Cardiac muscle cell (in vitro differentiated cells and primary cell): Measurements from ENCODE around the gene ZNF292. TPM values are rescaled to one million over a fixed set of nuclear protein-coding genes. Genes with fewer than 3 reads are reported as not detected.

Experiments
- DNase-seq, 2 donors: peaks; one replicate each; pipeline versions ENCODE4 v3.0.0 to v3.0.0-alpha.2; 2010 to 2017; ENCODE audit warnings: low read depth in 1 of 2, low spot score in 1 of 2
- H3K27ac ChIP-seq: fragments of 200-600 bp; sonication (generic); 2 replicates; pipeline ENCODE4 v1.5.1; 2016
- H3K27me3 ChIP-seq: fragments of 200-600 bp; sonication (generic); 2 replicates; pipeline ENCODE4 v1.6.0; 2016; ENCODE audit warnings: control low read depth
- H3K36me3 ChIP-seq: fragments of 200-600 bp; sonication (generic); 2 replicates; pipeline ENCODE4 v1.5.1; 2016; ENCODE audit warnings: control low read depth
- H3K4me1 ChIP-seq: fragments of 200-600 bp; sonication (generic); 2 replicates; pipeline ENCODE4 v1.8.1; 2017; ENCODE audit warnings: low read depth, mild to moderate bottlenecking, mixed run types
- H3K4me3 ChIP-seq: fragments of 200-600 bp; sonication (generic); 2 replicates; pipeline ENCODE4 v1.5.1; 2016; ENCODE audit warnings: mild to moderate bottlenecking
- H3K9me3 ChIP-seq: fragments of 200-600 bp; sonication (generic); 2 replicates; pipeline ENCODE4 v1.5.1; 2017; ENCODE audit warnings: low read depth, mild to moderate bottlenecking, control low read depth
- polyA plus RNA-seq: library from polyadenylated mRNA; unstranded; fragments of >200 nt; fragmentation: Nextera tagmentation; extraction: Ambion mirVana; gene quantifications from 2 replicates; pipeline ENCODE4 v1.2.1, GENCODE V29; 2016
- total RNA-seq: library from RNA; depleted of rRNA; stranded (reverse); fragments of >200 nt; gene quantifications from 2 replicates; pipeline ENCODE4 v1.2.3, GENCODE V29; 2016
- TF ChIP-seq, protein P1 (sequence below): IDR thresholded peaks from 2 replicates; pipeline ENCODE4 v1.5.1; 2012; ENCODE audit warnings: low read depth, mild to moderate bottlenecking, low read length

The ZNF292 gene
- total RNA-seq (43.3 and 48.7 TPM in 2 replicates), polyA plus RNA-seq (50.4 and 60.1 TPM in 2 replicates)

DNA sequence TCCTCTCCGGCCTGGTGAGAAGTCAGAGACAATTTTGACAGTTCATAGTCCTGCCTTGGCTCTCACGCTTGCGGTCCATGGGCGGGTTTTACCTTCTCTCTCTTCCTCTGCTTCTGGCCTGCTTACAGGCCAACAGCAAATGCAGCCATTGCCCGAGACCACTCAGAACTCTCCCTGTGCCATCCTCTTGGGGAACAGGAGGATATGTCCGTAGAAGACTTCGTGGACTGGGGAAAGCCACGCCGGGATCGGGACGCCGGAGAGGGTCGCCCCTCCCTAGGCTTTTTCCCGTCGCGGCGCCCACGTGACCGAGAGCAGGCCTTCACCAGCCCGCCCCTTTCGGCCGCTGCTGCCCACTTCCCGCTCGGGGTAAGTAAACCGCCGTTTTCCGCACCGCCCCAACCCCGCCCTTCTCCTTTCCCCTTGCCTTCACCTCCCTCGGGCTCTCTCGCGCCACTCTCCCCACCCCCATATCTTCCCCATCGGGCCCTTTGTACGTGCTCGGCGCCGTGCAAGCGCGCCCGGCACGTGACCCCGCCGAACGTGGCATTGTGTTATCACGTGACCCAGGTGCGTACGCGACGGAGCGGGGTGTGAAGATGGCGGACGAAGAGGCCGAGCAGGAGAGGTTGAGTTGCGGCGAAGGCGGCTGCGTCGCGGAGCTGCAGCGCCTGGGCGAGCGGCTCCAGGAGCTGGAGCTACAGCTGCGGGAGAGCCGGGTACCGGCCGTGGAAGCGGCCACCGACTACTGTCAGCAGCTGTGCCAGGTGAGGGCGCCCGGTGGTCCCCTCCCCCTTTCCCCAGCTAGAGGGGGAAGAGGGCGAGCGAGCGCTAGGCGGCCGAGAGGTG is at the start of gene ZNF292:
TSS of gene ZNF292 (plus strand) at position 573 of the 849 bp plus-strand sequence. CDS start at position 600, 27 bp downstream.
- TF ChIP-seq, protein P1, sequence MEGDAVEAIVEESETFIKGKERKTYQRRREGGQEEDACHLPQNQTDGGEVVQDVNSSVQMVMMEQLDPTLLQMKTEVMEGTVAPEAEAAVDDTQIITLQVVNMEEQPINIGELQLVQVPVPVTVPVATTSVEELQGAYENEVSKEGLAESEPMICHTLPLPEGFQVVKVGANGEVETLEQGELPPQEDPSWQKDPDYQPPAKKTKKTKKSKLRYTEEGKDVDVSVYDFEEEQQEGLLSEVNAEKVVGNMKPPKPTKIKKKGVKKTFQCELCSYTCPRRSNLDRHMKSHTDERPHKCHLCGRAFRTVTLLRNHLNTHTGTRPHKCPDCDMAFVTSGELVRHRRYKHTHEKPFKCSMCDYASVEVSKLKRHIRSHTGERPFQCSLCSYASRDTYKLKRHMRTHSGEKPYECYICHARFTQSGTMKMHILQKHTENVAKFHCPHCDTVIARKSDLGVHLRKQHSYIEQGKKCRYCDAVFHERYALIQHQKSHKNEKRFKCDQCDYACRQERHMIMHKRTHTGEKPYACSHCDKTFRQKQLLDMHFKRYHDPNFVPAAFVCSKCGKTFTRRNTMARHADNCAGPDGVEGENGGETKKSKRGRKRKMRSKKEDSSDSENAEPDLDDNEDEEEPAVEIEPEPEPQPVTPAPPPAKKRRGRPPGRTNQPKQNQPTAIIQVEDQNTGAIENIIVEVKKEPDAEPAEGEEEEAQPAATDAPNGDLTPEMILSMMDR: no peak
- DNase-seq: peak; percentile 96 to 99
- no peaks in the 10 kb centered on the region for H3K27me3 ChIP-seq
- no peaks in the 10 kb centered on the region for H3K9me3 ChIP-seq
- H3K27ac ChIP-seq: peak within 1 kb of the TSS; percentile 97
- H3K4me3 ChIP-seq: peak within 1 kb of the TSS; percentile 95
- no peaks in the 10 kb centered on the region for H3K36me3 ChIP-seq
- peaks cover 15% of the 10 kb centered on the region for H3K4me1 ChIP-seq

DNA sequence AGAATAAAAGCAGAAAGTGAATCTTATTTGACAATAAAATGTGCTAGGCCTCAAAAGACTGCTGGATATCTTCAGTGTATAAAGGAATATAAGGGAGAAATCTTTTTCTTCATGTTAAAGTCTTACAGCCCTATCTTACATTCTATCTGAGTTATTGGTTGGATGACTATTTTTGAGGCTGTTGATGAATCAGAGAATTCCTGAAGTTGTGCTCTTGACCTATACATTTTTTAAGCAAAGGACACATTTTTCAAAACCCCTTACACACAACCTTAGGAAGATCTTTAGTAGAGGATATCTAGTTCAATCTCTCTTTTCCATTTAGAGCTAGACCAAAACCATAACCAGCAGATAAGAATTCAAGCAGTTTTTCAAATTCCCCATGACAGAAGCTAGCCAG is 49.5 kb upstream of the ZNF292 start:
- H3K9me3 ChIP-seq: no peaks in the 10 kb centered on the region
- H3K4me3 ChIP-seq: no peak overlapping the region
- peaks cover 5% of the 10 kb centered on the region for H3K4me1 ChIP-seq
- H3K36me3 ChIP-seq: no peaks in the 10 kb centered on the region
- no peak overlapping the region for H3K27ac ChIP-seq
- TF ChIP-seq, protein P1: no peak
- H3K27me3 ChIP-seq: no peaks in the 10 kb centered on the region
- no peak for DNase-seq

DNA sequence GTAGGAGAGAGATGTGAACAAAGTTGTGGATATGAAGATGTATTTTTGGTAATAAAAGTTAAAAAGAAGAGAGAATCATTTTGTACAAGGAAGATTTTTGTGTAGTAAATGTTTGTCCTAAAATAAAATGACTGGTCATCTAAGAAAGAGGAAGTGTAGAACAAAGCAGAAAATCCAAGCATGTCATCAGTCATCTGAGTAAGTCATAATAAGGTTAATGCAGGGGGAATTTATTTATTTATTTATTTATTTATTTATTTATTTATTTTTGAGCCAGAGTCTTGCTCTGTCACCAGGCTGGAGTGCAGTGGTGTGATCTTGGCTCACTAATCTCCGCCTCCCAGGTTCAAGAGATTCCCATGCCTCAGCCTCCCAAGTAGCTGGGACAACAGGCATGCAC is 44.7 kb upstream of the ZNF292 start:
- no peak overlapping the region for H3K27ac ChIP-seq
- no peaks in the 10 kb centered on the region for H3K27me3 ChIP-seq
- no peaks in the 10 kb centered on the region for H3K36me3 ChIP-seq
- TF ChIP-seq, protein P1: no peak
- no peak for DNase-seq
- no peaks in the 10 kb centered on the region for H3K9me3 ChIP-seq
- no peak overlapping the region for H3K4me3 ChIP-seq
- no peaks in the 10 kb centered on the region for H3K4me1 ChIP-seq

DNA sequence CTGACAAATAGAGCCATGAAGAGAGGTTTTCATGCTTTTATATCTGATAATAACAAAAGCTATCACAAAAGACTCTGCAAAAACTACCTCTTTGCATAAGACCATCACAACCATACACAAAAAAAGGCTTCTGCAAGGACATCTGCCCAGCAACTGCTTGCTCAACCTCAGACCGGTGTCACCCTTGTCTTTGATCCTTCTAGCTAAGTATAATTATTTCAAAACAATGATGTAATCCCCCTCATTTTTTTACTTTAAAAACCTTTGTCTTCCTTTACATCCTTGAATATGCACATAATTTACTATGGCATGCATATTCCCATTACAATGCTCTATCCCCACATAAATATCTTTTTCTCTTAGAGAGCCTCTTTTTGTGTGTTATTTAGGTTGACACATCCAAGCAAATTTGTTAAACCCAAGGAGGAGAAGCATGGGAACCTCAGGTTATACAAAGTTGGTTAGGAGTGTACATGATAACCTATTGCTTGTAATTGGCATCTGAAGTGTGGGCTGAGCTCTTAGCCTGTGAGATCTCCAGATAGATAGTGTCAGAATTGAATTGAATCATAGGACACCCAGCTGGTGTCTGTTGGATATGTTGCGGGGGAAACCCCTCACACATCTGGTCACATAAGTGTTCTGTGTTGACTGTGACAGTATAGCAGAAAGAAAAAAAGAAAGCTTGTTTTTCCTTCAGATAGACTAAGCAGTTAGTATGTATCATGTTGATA is 39.8 kb upstream of the ZNF292 start:
- Histone ChIP-seq H3K27me3 (no peaks in the 10 kb centered on the region), H3K4me3 (no peak overlapping the region), H3K9me3 (no peaks in the 10 kb centered on the region), H3K36me3 (no peaks in the 10 kb centered on the region), H3K27ac (no peak overlapping the region), H3K4me1 (no peaks in the 10 kb centered on the region)
- DNase-seq: no peak
- TF ChIP-seq, protein P1: no peak

DNA sequence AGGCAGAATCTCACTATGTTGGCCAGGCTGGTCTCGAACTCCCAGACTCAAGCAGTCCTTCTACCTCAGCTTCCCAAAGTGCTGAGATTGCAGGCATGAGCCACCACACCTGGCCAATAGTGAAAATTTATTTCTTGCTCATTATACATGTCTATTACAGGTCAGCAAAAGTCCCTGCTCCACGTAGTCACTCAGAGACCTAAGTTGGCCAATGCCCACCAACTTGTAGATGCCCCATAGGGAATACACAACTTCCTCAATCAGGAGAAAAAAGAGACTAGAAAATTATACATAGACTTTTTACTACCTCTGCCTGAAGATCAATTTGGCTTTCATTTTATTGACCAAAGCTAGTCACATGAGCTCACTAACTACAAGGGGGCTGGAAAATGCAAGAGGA is 38.4 kb upstream of the ZNF292 start:
- Histone ChIP-seq H3K9me3 (no peaks in the 10 kb centered on the region), H3K36me3 (no peaks in the 10 kb centered on the region)
- TF ChIP-seq, protein P1: no peak

More for the DNA sequence above, 38.4 kb upstream of the ZNF292 start:
- Histone ChIP-seq H3K4me3 (no peak overlapping the region), H3K27me3 (no peaks in the 10 kb centered on the region), H3K27ac (no peak overlapping the region), H3K4me1 (no peaks in the 10 kb centered on the region)
- no peak for DNase-seq
